ENCODE results near the gene NXPE1.

NXPE1 gene

GRCh38 chr11:114563077-114563476 is 3.4 kb upstream of the NXPE1 start:
- no peak overlapping the region for H3K27ac ChIP-seq (ENCODE audit: low read depth, low read length, poor library complexity, severe bottlenecking)
- H3F3A ChIP-seq (ENCODE audit: insufficient read depth, low read length): no peaks in the 10 kb centered on the region
- H4K20me1 ChIP-seq (ENCODE audit: insufficient read depth, low read length): no peaks in the 10 kb centered on the region
- H3K36me3 ChIP-seq (ENCODE audit: insufficient read depth, low read length): no peaks in the 10 kb centered on the region
- no peaks in the 10 kb centered on the region for H3K27me3 ChIP-seq (ENCODE audit: insufficient read depth, low read length)
- no peaks in the 10 kb centered on the region for H3K9me3 ChIP-seq (ENCODE audit: low read length)
- no peaks in the 10 kb centered on the region for H3K79me2 ChIP-seq (ENCODE audit: insufficient read depth, low read length)
- H3K9ac ChIP-seq (ENCODE audit: low read length): no peak overlapping the region
- no peak overlapping the region for H3K4me2 ChIP-seq (ENCODE audit: low read length)
- H3K4me3 ChIP-seq (ENCODE audit: low read depth, low read length, poor library complexity, severe bottlenecking): no peak overlapping the region
- H2AFZ ChIP-seq (ENCODE audit: low read length): no peak overlapping the region
- H3K4me1 ChIP-seq (ENCODE audit: insufficient read depth, low read length, severe bottlenecking): no peaks in the 10 kb centered on the region
- no peaks in the 10 kb centered on the region for H3K9me2 ChIP-seq (ENCODE audit: low read depth, low read length)
- TF ChIP-seq CTCF (IDR thresholded peaks at IDR 0.05; ENCODE audit: low read length) (no peak), EZH2 (IDR thresholded peaks at IDR 0.05; ENCODE audit: borderline replicate concordance, low read length) (no peak)

- H3K4me2 ChIP-seq (ENCODE audit: low read length): no peak overlapping the region
- no peak for TF ChIP-seq EZH2 (IDR thresholded peaks at IDR 0.05; ENCODE audit: borderline replicate concordance, low read length)
- no peak for TF ChIP-seq CTCF (IDR thresholded peaks at IDR 0.05; ENCODE audit: low read length)
Measured at GRCh38 chr11:114562166-114562916, 2.7 kb upstream of the NXPE1 start.

DNA sequence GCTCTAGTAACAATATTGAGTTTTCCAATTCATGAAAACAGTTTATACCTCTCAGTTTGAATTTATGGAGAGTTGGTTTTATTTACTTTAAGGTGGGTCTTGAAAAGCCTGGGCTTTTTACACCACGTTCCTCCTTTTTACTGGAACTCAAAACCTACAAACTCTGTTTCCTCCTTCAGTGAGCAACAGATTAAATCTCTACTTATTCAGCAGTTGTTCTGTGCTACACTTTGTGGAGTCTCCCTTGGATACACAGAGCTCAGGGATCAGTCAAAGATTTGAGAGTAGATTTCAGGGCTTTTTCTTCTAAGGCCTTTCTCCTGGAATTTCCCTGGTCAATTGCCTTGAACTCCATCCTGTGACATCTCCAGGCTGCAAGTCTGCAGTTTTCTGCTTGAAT is 3.5 kb downstream of the NXPE1 start:
- no peak overlapping the region for H2AFZ ChIP-seq (ENCODE audit: low read length)
- no peaks in the 10 kb centered on the region for H3K36me3 ChIP-seq (ENCODE audit: insufficient read depth, low read length)
- H3K9ac ChIP-seq (ENCODE audit: low read length): no peak overlapping the region
- H3K27ac ChIP-seq (ENCODE audit: low read depth, low read length, poor library complexity, severe bottlenecking): no peak overlapping the region
- no peaks in the 10 kb centered on the region for H3K9me2 ChIP-seq (ENCODE audit: low read depth, low read length)
- H3K4me2 ChIP-seq (ENCODE audit: low read length): no peak overlapping the region
- no peaks in the 10 kb centered on the region for H3K27me3 ChIP-seq (ENCODE audit: insufficient read depth, low read length)
- H4K20me1 ChIP-seq (ENCODE audit: insufficient read depth, low read length): no peaks in the 10 kb centered on the region
- no peaks in the 10 kb centered on the region for H3F3A ChIP-seq (ENCODE audit: insufficient read depth, low read length)
- no peaks in the 10 kb centered on the region for H3K9me3 ChIP-seq (ENCODE audit: low read length)
- H3K4me1 ChIP-seq (ENCODE audit: insufficient read depth, low read length, severe bottlenecking): no peaks in the 10 kb centered on the region
- H3K79me2 ChIP-seq (ENCODE audit: insufficient read depth, low read length): no peaks in the 10 kb centered on the region
- no peak overlapping the region for H3K4me3 ChIP-seq (ENCODE audit: low read depth, low read length, poor library complexity, severe bottlenecking)
- no peak for TF ChIP-seq CTCF (IDR thresholded peaks at IDR 0.05; ENCODE audit: low read length)
- no peak for TF ChIP-seq EZH2 (IDR thresholded peaks at IDR 0.05; ENCODE audit: borderline replicate concordance, low read length)

More at GRCh38 chr11:114562166-114562916, 2.7 kb upstream of the NXPE1 start:
- no peaks in the 10 kb centered on the region for H3F3A ChIP-seq (ENCODE audit: insufficient read depth, low read length)
- H3K4me1 ChIP-seq (ENCODE audit: insufficient read depth, low read length, severe bottlenecking): no peaks in the 10 kb centered on the region
- no peaks in the 10 kb centered on the region for H4K20me1 ChIP-seq (ENCODE audit: insufficient read depth, low read length)
- H3K9me2 ChIP-seq (ENCODE audit: low read depth, low read length): no peaks in the 10 kb centered on the region
- no peaks in the 10 kb centered on the region for H3K36me3 ChIP-seq (ENCODE audit: insufficient read depth, low read length)
- no peaks in the 10 kb centered on the region for H3K79me2 ChIP-seq (ENCODE audit: insufficient read depth, low read length)
- H3K9ac ChIP-seq (ENCODE audit: low read length): no peak overlapping the region
- no peak overlapping the region for H3K4me3 ChIP-seq (ENCODE audit: low read depth, low read length, poor library complexity, severe bottlenecking)
- H2AFZ ChIP-seq (ENCODE audit: low read length): no peak overlapping the region
- H3K9me3 ChIP-seq (ENCODE audit: low read length): no peaks in the 10 kb centered on the region
- no peaks in the 10 kb centered on the region for H3K27me3 ChIP-seq (ENCODE audit: insufficient read depth, low read length)
- no peak overlapping the region for H3K27ac ChIP-seq (ENCODE audit: low read depth, low read length, poor library complexity, severe bottlenecking)

Measured in OCI-LY1 (cell line).